Fibroblast of villous mesenchyme (primary cell): ENCODE results near the gene ANKS1B. TPM values are rescaled to one million over a fixed set of nuclear protein-coding genes. Genes with fewer than 3 reads are reported as not detected.

Experiments used
- DNase-seq: peaks from one replicate; pipeline ENCODE4 v3.0.0-alpha.2; 2010; ENCODE audit warnings: low read depth
- H3K4me3 ChIP-seq: 2 replicates; pipeline ENCODE4 v1.5.1; 2011; ENCODE audit warnings: low read depth, mild to moderate bottlenecking, low read length
- CTCF ChIP-seq: IDR thresholded peaks from 2 replicates; pipeline ENCODE4 v1.5.1; 2012; ENCODE audit warnings: low read depth, mild to moderate bottlenecking, low read length; ENCODE audit not compliant: insufficient read depth
- total RNA-seq: library from RNA; depleted of rRNA; stranded (reverse); fragments of >200 nt; gene quantifications from 2 replicates; pipeline ENCODE4 v1.2.3, GENCODE V29; 2012

ANKS1B gene
- total RNA-seq, 1 donor = 0.86 TPM

GRCh38 chr12:99110868-99111267 is 873.9 kb downstream of the ANKS1B start:
- TF ChIP-seq CTCF = no peak
- no peak for DNase-seq
- H3K4me3 ChIP-seq = no peak overlapping the region

GRCh38 chr12:99110212-99110611 is 874.5 kb downstream of the ANKS1B start:
- no peak for DNase-seq
- no peak for TF ChIP-seq CTCF
- no peak overlapping the region for H3K4me3 ChIP-seq

GRCh38 chr12:99108924-99109323 is 875.8 kb downstream of the ANKS1B start:
- H3K4me3 ChIP-seq = no peak overlapping the region
- no peak for DNase-seq
- no peak for TF ChIP-seq CTCF

- no peak for TF ChIP-seq CTCF
- no peak overlapping the region for H3K4me3 ChIP-seq
- no peak for DNase-seq
Observed at GRCh38 chr12:99099786-99100185, 885.0 kb downstream of the ANKS1B start.

GRCh38 chr12:99097171-99097570 is 887.6 kb downstream of the ANKS1B start:
- no peak for DNase-seq
- H3K4me3 ChIP-seq = no peak overlapping the region
- TF ChIP-seq CTCF = no peak

GRCh38 chr12:99093166-99093565 is 891.6 kb downstream of the ANKS1B start:
- H3K4me3 ChIP-seq = no peak overlapping the region
- no peak for TF ChIP-seq CTCF
- DNase-seq = no peak

GRCh38 chr12:99092100-99092851 is 892.5 kb downstream of the ANKS1B start:
- no peak for DNase-seq
- no peak for TF ChIP-seq CTCF
- H3K4me3 ChIP-seq = no peak overlapping the region
